ENCODE data around the gene CD8B2.
"Not testable (repeated sequence)": the region's sequence is repeated elsewhere in the genome, so short reads cannot be mapped to it uniquely, and the experiment has no call there.

Gene CD8B2

GRCh38 chr2:106486551-106487385 is at the start of gene CD8B2:
Gene CD8B2, plus strand, starts transcription at chr2:106487364. Its CDS starts 63 bp downstream, at chr2:106487427.
- DNase-seq (ENCODE audit: low read depth, low spot score) = not testable (repeated sequence)

DNA sequence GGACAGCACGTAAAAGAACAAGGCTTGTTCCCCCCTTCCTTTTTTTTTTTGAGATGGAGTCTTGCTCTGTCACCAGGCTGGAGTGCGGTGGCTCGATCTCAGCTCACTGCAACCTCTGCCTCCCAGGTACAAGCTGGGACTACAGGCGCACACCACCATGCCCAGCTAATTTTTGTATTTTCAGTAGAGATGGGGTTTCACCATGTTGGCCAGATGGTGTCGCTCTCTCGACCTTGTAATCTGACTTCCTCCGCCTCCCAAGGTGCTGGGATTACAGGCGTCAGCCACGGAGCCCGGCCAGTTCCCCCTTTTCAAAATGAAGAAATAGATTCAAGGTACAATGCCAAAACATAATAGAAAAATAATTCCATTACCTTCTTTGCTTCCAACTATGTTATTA is 25.3 kb upstream of the CD8B2 start:
- DNase-seq (ENCODE audit: low read depth, low spot score) = not testable (repeated sequence)

DNA sequence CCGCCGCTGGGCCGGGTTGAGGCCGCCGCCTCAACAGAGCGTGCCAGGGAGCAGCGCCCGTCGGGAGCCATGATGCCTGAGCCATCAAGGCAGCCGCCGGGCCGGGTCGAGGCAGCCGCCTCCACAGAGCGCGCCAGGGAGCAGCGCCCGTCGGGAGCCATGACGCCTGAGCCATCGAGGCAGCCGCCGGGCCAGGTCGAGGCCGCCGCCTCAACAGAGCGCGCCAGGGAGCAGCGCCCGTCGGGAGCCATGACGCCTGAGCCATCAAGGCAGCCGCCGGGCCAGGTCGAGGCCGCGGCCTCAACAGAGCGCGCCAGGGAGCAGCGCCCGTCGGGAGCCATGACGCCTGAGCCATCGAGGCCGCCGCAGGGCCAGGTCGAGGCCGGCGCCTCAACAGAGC is 19.6 kb upstream of the CD8B2 start:
- not testable (repeated sequence) for DNase-seq (ENCODE audit: low read depth, low spot score)

- not testable (repeated sequence) for DNase-seq (ENCODE audit: low read depth, low spot score)
Observed at GRCh38 chr2:106468107-106468506, 19.1 kb upstream of the CD8B2 start, which contains the start of gene RGPD3. Gene RGPD3, minus strand, starts transcription at chr2:106468413. Its CDS starts 125 bp downstream, at chr2:106468288.

- not testable (repeated sequence) for DNase-seq (ENCODE audit: low read depth, low spot score)
Observed at GRCh38 chr2:106470658-106471057, 16.5 kb upstream of the CD8B2 start.

DNA sequence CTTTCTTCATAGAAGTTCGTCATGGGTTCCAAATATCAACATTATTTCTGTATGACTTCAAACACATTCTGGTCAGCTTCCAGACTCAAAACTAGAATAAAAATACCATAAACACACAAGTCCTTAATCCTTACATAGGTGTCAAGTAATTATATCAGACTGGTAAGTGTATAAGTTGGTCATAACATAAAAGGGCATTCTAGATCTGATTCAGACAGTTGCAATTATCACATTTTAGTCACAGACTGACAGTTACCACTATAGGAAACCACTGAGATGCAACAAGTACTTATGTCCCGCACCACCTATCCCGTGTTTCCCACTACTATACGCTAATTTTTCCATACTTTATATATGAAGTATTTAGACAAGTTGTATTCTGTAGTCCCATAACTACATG is 9.5 kb upstream of the CD8B2 start:
- DNase-seq (ENCODE audit: low read depth, low spot score) = not testable (repeated sequence)

- not testable (repeated sequence) for DNase-seq (ENCODE audit: low read depth, low spot score)
Observed at GRCh38 chr2:106479563-106479962, 7.6 kb upstream of the CD8B2 start.

DNA sequence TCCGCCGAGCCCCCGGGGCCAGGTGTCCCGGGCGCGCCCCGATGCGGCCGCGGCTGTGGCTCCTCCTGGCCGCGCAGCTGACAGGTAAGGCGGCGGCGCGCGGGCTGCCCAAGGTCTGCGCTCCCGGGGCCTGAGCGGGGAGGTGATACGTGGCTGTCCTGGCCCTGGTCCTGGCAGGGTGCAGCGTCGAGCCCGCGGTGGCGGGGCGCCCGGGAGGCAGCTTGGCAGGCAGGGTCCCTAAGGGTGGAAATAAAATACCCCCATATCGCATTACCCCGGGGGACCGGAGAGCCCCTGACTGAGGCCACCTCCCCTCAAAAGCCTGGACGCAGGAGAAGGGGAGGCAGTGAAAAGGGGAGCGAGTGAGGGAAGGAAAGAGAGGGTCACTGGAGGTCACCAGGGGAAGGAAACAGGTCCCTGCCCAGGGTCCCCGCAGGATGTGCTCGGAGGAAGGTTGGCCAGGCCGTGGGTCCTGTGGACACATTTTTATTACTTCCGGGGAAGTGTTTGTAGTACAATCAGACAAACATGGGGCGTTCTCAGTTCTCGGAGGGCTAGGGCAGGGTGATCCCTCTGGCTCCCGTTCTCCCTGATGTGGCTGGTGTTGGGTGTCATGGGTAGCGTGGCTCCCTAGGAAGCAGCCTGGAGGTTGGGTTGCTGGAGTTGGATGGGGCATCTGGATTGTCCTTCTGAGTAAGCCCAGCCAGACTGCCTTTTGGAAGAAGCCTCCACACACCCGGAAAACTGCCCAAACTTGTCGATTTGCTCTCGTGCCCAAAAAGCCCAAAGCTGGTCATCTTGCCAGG is 425 bp downstream of the CD8B2 start:
- not testable (repeated sequence) for DNase-seq (ENCODE audit: low read depth, low spot score)

- DNase-seq (ENCODE audit: low read depth, low spot score) = not testable (repeated sequence)
Observed at GRCh38 chr2:106489701-106490100, 2.5 kb downstream of the CD8B2 start.

DNA sequence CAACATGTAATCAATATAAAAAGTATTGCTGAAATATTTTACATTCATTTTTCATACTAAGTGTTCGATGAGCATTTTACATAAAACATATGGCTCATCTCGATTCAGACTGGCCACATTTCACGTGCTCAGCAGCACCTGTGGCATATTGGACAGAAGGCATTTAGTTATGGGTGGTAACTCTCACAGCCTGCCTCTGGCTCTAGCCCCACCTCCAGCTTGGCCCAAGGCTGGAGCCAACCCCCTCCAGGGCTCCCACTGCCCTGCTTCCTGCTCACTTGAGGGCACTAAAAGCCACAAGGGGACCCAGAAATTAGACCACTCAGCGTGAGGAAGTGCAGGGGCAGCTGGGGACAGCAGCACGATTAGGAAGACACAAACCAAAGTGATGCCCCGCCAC is 5.2 kb downstream of the CD8B2 start:
- not testable (repeated sequence) for DNase-seq (ENCODE audit: low read depth, low spot score)

- DNase-seq (ENCODE audit: low read depth, low spot score) = not testable (repeated sequence)
Observed at GRCh38 chr2:106492913-106493312, 5.7 kb downstream of the CD8B2 start.

GRCh38 chr2:106498549-106498948 is 11.4 kb downstream of the CD8B2 start:
- not testable (repeated sequence) for DNase-seq (ENCODE audit: low read depth, low spot score)

DNA sequence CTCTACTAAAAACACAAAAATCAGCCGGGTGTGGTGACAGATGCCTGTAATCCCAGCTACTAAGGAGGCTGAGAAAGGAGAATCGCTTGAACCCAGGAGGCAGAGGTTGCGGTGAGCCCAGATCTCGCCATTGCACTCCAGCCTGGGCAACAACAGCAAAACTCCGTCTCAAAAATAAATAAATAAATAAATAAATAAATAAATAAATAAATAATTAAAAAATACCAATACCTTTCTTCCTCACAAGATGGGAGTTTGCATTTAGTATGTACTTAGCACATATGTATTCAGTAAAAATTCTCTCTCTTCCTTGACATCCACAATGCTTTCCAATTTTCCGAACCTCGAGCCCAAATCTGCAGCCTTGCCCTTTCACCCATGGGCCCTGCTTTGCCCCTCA is 13.2 kb downstream of the CD8B2 start:
- DNase-seq (ENCODE audit: low read depth, low spot score) = not testable (repeated sequence)

- not testable (repeated sequence) for DNase-seq (ENCODE audit: low read depth, low spot score)
Observed at GRCh38 chr2:106502351-106502750, 15.2 kb downstream of the CD8B2 start.

DNA sequence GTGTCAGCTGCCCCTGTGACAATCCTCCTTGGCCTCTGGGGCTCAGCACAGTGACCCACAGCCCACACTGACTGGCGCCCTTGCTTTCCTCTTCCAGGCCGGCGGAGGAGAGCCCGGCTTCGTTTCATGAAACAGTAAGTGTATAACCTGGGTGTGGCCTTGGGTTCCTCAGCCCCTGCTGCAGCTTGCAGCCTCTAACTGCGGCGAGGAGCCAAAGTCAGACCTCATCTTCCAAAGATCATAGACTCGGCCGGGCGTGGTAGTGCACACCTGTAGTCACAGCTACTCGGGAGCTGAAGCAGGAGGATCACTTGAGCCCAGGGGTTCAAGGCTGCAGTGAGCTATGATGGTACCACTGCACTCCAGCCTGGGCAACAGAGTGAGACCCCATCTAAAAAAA is 17.0 kb downstream of the CD8B2 start:
- not testable (repeated sequence) for DNase-seq (ENCODE audit: low read depth, low spot score)

DNA sequence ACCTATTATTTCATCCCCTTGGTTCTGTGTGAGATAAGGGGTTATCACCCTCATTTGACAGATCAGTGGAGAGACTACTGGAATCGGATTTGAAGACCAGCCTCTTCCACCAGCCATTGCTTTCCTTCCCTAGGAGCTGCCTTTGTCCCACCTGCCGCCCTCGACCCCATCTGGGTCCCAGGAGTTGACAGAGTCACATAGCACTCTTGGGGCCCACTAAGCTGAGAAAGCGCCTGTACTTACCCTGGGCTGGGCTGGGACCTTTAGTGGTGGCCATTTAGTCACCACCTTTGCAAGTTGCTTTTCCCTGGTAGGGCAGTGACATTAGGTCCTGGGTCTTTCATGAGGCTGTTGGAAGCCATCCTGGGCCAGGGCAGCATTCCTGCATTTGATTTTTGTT is 17.6 kb downstream of the CD8B2 start:
- not testable (repeated sequence) for DNase-seq (ENCODE audit: low read depth, low spot score)

DNA sequence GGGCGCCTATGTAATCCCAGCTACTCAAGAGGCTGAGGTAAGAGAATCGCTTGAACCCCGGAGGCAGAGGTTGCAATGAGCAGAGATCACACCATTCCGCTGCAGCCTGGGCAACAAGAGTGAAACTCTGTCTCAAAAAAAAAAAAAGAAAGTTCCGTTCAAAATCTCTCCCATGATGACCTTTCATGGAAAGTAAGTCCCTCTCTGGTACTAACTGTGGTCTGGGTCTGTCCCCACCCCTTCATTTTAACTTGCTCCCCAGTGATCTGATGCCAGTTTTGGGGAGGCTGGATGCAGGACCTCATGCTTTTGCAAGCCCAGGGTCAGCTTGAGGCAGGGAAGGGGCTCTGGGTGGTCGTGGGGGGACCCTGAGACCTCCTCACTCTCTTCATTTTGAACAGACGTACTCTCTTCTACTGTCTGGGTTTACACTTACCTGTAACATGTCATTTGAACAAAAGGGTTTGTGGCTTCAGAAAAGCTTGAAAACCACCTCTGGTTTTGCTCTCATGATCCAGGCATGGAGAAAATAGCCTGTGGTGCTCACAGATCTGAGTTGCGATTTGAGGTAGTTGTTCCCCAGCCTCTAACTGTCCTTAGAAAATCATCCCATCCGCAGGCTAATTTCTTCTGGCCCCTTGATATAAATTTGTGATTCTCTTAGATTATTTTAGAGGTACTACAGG is 19.0 kb downstream of the CD8B2 start:
- not testable (repeated sequence) for DNase-seq (ENCODE audit: low read depth, low spot score)

DNA sequence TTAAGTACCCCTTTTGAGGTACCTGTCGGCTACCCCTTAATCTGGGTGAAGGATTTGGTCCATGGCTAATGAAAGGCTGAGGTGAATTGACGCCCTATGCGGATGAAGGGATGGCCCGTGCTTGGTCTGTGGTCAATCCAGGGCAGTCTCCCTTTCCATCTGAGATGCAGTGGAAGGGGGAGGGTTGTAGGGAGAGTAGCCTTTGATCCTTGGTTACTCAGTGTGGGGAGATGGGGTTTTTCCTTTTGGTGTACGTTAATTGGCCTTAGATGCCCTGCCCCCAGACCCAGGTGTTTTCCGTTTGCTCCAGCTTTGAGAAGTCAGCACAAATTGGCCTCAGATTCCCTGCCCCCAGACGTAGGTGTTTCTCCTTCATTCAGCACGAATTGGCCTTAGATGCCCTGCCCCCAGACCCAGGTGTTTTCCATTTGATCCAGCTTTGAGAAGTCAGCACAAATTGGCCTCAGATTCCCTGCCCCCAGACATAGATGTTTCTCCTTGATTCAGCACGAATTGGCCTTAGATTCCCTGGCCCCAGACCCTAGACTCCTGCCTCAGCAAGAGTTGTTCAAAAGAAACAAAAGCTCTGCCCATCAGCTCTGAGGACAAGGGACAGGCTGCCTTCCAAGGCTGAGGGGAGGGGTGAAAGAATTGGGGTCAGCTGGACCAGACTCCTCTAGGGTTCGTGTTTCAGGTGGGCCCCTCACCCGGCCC is 21.7 kb downstream of the CD8B2 start:
- not testable (repeated sequence) for DNase-seq (ENCODE audit: low read depth, low spot score)

DNA sequence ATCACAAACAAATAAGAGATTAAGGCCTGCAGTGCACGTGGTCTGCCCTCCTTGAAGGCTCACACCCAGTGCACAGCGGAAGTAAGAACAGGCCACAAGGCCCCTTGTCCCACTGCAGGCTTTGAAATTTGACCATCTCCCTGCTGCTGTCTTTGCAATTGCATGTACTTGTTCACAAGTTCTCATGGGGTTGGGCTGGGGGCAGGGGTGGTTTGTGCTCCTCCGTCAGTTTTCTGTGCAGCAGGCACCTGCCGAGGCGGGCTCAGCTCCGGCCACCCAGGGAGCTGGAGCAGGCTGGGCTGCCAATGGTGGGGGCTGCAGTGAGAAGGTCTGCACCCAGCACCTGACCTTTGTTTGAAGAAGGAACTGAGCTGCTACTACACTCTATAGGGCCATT is 22.2 kb downstream of the CD8B2 start:
- DNase-seq (ENCODE audit: low read depth, low spot score) = not testable (repeated sequence)

GRCh38 chr2:106510791-106511190 is 23.6 kb downstream of the CD8B2 start:
- DNase-seq (ENCODE audit: low read depth, low spot score) = not testable (repeated sequence)

DNA sequence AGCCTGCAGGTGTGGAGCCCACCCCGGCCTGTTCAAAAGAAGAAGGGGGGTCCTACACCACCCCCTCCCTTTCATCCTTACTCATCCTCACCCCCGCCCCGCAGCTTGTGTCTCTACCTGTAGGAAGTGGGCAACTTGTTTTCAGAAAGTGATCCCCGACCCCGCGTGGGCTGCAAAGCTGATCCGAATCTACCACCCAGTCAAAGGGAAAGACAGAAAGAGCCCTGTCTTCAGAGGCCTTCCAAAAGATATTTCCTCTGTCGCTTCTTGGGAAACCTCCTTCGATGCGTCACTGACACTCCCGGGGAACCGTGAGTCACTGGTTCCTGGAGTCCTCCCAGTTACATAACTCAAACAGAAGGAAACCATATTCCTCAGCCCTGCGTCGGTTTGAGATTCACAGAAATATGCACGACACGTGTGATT is 24.3 kb downstream of the CD8B2 start:
- not testable (repeated sequence) for DNase-seq (ENCODE audit: low read depth, low spot score)
